HUES48 (cell line): ENCODE results near the gene FOXK2.
A peak's percentile ranks its signal among the peaks of the same experiment; 100 is the strongest.

Experiments used
- H3K27ac ChIP-seq: one replicate; pipeline ENCODE4 v1.7.0; 2013; ENCODE audit warnings: low read depth, low read length, inconsistent platforms
- H3K27me3 ChIP-seq: 2 replicates; pipeline ENCODE4 v1.6.1; 2013; ENCODE audit warnings: mild to moderate bottlenecking, low read length; ENCODE audit not compliant: control insufficient read depth, insufficient read depth
- H3K36me3 ChIP-seq: 2 replicates; pipeline ENCODE4 v1.6.1; 2013; ENCODE audit warnings: low read length; ENCODE audit not compliant: control insufficient read depth, insufficient read depth
- H3K4me1 ChIP-seq: 2 replicates; pipeline ENCODE4 v1.6.1; 2013; ENCODE audit warnings: mild to moderate bottlenecking, low read length; ENCODE audit not compliant: control insufficient read depth, insufficient read depth
- H3K4me3 ChIP-seq: 2 replicates; pipeline ENCODE4 v1.5.1; 2013; ENCODE audit warnings: mild to moderate bottlenecking, low read depth, low read length
- H3K9ac ChIP-seq: 2 replicates; pipeline ENCODE4 v1.6.1; 2013; ENCODE audit warnings: mild to moderate bottlenecking, low read depth, low read length, moderate library complexity
- H3K9me3 ChIP-seq: 2 replicates; pipeline ENCODE4 v1.6.1; 2013; ENCODE audit warnings: low read length; ENCODE audit not compliant: control insufficient read depth, insufficient read depth

Gene FOXK2

GRCh38 chr17:82518826-82519810, at the start of gene FOXK2:
Gene FOXK2, plus strand, starts transcription at chr17:82519732. Its CDS starts 157 bp downstream, at chr17:82519889.
- Histone ChIP-seq H3K27ac (peak within 1 kb of the TSS; percentile 32), H3K9me3 (no peaks in the 10 kb centered on the region)

DNA sequence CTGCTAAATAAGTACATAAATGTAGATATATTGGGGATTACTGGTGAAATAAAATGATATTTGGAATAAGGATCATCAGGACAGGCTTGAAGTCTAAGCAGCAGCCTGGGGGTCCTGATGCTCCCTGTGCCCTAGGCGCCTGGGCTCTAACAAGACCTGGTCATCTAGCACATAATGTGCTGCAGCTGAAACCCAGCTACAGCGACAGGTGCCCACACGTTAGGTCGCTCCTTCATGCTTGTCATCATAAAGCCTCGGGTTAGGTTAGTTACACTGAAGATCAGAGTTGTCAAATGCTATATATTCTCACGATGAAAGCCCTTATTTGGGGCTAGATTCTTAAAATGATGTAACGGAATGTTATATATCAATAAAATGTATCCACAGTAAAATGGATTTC, 49.5 kb upstream of the FOXK2 start:
- no peak overlapping the region for H3K9ac ChIP-seq
- H3K27ac ChIP-seq = no peak overlapping the region
- no peaks in the 10 kb centered on the region for H3K4me1 ChIP-seq
- no peaks in the 10 kb centered on the region for H3K27me3 ChIP-seq
- H3K4me3 ChIP-seq = no peak overlapping the region
- peaks cover 57% of the 10 kb centered on the region for H3K36me3 ChIP-seq
- H3K9me3 ChIP-seq = no peaks in the 10 kb centered on the region

More at GRCh38 chr17:82518826-82519810, at the start of gene FOXK2:
- Histone ChIP-seq H3K4me3 (peak within 1 kb of the TSS; percentile 90), H3K27me3 (no peaks in the 10 kb centered on the region), H3K36me3 (no peaks in the 10 kb centered on the region), H3K9ac (peak within 1 kb of the TSS; percentile 40; the same call in 1 of the 2 replicates), H3K4me1 (peaks cover 3% of the 10 kb centered on the region; the same call in 1 of the 2 replicates)

DNA sequence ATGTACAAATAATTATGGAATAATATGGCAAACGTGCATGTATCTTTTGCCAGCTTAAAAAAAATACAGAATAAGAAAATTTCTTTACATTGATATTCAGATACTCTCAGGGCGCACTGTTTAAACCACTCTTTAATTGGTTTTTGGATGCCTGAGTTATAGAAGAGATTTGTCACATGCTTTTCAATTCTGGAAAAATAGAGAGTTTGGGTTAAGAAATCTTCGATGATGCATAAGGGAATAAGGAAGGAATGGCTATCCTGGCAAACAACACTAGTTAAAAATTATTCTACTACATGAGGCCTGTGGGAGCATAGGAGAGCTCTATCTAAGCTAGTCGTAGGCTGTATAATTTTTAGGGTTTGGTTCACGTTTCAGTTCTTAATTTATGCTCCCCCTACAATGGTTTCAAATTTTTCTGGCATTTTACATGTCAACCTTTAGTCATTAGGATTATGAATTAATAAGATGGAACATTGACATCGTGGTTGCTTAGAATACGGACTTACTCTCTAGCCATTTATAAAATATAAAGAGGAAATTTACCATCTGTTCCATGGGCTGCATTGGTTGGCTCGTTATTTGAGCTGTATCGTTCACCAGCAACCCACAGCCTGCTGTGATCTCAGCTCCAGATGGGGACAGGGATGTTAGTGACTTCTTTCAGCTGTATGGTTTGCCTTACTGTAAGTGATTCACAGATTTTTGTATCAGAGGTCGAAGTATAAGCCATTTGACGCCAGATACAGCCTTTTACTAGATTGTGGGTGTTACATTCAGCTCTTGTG, 45.1 kb upstream of the FOXK2 start:
- Histone ChIP-seq H3K9ac (no peak overlapping the region), H3K36me3 (peaks cover 55% of the 10 kb centered on the region), H3K27me3 (no peaks in the 10 kb centered on the region), H3K9me3 (no peaks in the 10 kb centered on the region), H3K4me3 (no peak overlapping the region), H3K4me1 (no peaks in the 10 kb centered on the region), H3K27ac (no peak overlapping the region)

GRCh38 chr17:82475458-82475857, 44.1 kb upstream of the FOXK2 start:
- no peaks in the 10 kb centered on the region for H3K27me3 ChIP-seq
- no peak overlapping the region for H3K27ac ChIP-seq
- H3K36me3 ChIP-seq = peaks cover 59% of the 10 kb centered on the region
- no peak overlapping the region for H3K9ac ChIP-seq
- no peaks in the 10 kb centered on the region for H3K4me1 ChIP-seq
- no peak overlapping the region for H3K4me3 ChIP-seq
- no peaks in the 10 kb centered on the region for H3K9me3 ChIP-seq

- Histone ChIP-seq H3K9me3 (no peaks in the 10 kb centered on the region), H3K36me3 (peaks cover 68% of the 10 kb centered on the region), H3K4me1 (no peaks in the 10 kb centered on the region), H3K27ac (no peak overlapping the region), H3K4me3 (no peak overlapping the region), H3K9ac (no peak overlapping the region), H3K27me3 (no peaks in the 10 kb centered on the region)
These were observed 41.6 kb upstream of the FOXK2 start for GRCh38 chr17:82477934-82478333.

GRCh38 chr17:82479602-82480001, 39.9 kb upstream of the FOXK2 start:
- Histone ChIP-seq H3K36me3 (peaks cover 75% of the 10 kb centered on the region), H3K27me3 (no peaks in the 10 kb centered on the region), H3K4me1 (no peaks in the 10 kb centered on the region), H3K9ac (no peak overlapping the region), H3K27ac (no peak overlapping the region), H3K4me3 (no peak overlapping the region), H3K9me3 (no peaks in the 10 kb centered on the region)

DNA sequence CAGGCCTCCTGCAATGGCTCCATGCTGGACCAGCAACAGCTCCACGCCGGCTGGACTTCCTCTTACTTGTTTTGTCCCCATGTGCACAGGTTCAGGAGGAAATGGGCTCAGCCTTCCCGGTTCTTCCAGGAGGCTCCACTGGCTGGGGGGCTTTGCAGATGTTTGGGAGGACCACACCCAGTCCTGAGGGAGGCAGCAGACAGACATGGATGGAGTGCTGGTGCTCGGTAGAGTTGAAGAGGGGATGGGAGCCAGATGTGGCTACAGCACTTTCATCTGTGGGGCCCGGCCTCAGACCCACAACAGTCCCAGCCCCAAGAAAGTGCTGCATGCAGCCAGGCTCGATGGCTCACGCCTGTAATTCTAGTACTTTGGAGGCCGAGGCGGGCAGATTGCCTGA, 39.2 kb upstream of the FOXK2 start:
- no peak overlapping the region for H3K4me3 ChIP-seq
- no peaks in the 10 kb centered on the region for H3K27me3 ChIP-seq
- no peaks in the 10 kb centered on the region for H3K4me1 ChIP-seq
- H3K9ac ChIP-seq = no peak overlapping the region
- peaks cover 76% of the 10 kb centered on the region for H3K36me3 ChIP-seq
- no peak overlapping the region for H3K27ac ChIP-seq
- H3K9me3 ChIP-seq = no peaks in the 10 kb centered on the region

DNA sequence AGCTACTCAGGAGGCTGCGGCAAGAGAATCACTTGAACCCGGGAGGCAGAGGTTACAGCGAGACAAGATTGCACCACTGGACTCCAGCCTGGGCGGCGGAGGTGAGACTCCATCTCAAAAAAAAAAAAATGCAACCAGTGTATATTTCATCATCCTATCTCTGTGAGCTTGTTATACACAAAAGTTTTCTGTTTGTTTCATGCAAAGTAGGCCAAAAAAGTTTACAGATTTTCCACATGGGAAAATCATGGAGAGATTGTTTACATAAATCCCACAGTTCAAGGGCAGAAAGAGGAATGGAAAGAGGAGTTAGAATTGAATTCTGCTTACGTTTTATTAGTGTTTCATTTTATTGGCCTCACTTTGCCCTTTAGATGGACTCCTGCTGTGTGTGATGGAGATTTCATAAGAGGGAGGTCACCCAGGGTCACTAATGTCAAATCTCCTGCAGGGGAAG, 36.3 kb upstream of the FOXK2 start:
- no peaks in the 10 kb centered on the region for H3K27me3 ChIP-seq
- H3K9me3 ChIP-seq = no peaks in the 10 kb centered on the region
- peaks cover 86% of the 10 kb centered on the region for H3K36me3 ChIP-seq
- no peak overlapping the region for H3K27ac ChIP-seq
- H3K4me3 ChIP-seq = no peak overlapping the region
- no peak overlapping the region for H3K9ac ChIP-seq
- H3K4me1 ChIP-seq = no peaks in the 10 kb centered on the region

GRCh38 chr17:82483836-82484235, 35.7 kb upstream of the FOXK2 start:
- H3K27me3 ChIP-seq = no peaks in the 10 kb centered on the region
- no peaks in the 10 kb centered on the region for H3K9me3 ChIP-seq
- peaks cover 86% of the 10 kb centered on the region for H3K36me3 ChIP-seq

DNA sequence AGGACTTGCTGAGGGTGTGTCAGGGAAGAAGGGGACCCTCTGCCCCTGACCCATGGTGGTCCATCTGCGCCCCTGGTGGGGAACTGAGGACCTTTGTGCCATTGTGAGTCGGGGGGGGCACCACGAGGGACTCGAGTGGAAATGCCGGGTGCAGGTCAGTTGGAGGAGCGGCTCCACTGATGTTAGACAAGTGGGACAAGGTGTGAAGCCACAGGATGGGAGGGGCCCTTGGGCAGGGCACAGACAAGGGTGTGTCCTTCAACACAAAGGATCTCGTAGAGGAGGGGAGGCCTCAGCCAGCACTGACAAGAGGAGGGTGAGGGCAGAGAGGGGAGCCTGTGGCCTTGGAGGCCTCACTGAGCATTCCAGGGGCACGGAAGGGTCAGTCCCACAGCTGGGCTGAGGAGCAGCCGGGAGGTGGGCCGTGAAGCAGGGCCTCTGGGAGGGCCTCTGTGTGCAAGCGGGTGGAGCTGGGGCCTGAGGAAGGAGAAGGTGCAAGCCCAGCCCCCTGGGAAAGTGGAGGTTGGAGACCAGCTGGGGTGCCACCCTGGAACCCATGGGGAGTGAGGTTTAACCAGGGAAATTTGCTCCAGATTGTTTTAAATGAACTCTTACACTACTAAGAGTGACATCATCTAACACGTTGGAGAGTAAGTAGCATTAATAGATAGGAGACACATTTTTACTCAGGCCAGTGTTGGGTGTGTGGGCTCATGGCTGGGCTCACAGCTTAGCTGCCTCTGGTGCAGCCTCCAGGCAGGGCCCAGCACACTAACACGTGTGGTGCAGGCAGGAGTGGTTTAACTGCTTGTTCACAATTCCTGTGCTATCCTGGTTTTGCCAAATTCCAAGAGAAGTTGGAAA, 33.1 kb upstream of the FOXK2 start:
- Histone ChIP-seq H3K27ac (no peak overlapping the region), H3K9me3 (no peaks in the 10 kb centered on the region), H3K4me1 (no peaks in the 10 kb centered on the region), H3K4me3 (no peak overlapping the region), H3K27me3 (no peaks in the 10 kb centered on the region), H3K36me3 (peaks cover 67% of the 10 kb centered on the region), H3K9ac (no peak overlapping the region)

More at GRCh38 chr17:82483836-82484235, 35.7 kb upstream of the FOXK2 start:
- no peaks in the 10 kb centered on the region for H3K4me1 ChIP-seq
- H3K9ac ChIP-seq = no peak overlapping the region
- no peak overlapping the region for H3K27ac ChIP-seq
- no peak overlapping the region for H3K4me3 ChIP-seq
